H1 (cell line): ENCODE results near the gene NMUR1. TPM values are rescaled to one million over a fixed set of nuclear protein-coding genes. Genes with fewer than 3 reads are reported as not detected.

Experiments
- CTCF ChIA-PET: fragments of 300-600 bp; sonication (Branson Sonifier 250); formaldehyde crosslinking; loops from one replicate; lab custom pipeline; 2021; ENCODE audit not compliant: partially characterized antibody; lab: Charles Lee
- POLR2A ChIA-PET: fragments of 300-600 bp; sonication (Branson Sonifier 250); formaldehyde crosslinking; loops from one replicate; lab custom pipeline; 2021; ENCODE audit warnings: inconsistent platforms; ENCODE audit not compliant: partially characterized antibody; lab: Charles Lee
- DNase-seq, 2 experiments: peaks; one replicate each; pipeline versions ENCODE4 v3.0.0 to v3.0.0-alpha.2; 2010 to 2022; ENCODE audit warnings: low spot score in 2 of 2, low read depth in 1 of 2, mixed read lengths in 1 of 2
- FAIRE-seq: peaks from 2 replicates; lab custom pipeline; 2011; peaks lifted over from hg19 to GRCh38; lab: Jason Lieb, UNC
- H2AFZ ChIP-seq: 2 replicates; pipeline ENCODE4 v1.8.1; 2012; ENCODE audit warnings: low read length, inconsistent platforms
- H2AK5ac ChIP-seq: 2 replicates; pipeline ENCODE4 v1.6.1; 2013; ENCODE audit warnings: low read depth, low read length
- H2BK120ac ChIP-seq: replicated peaks from 2 replicates; pipeline ENCODE3; 2013; ENCODE audit warnings: low read depth, low read length, inconsistent platforms
- H2BK12ac ChIP-seq: 2 replicates; pipeline ENCODE4 v1.6.1; 2013; ENCODE audit warnings: low read depth, low read length
- H2BK15ac ChIP-seq: 2 replicates; pipeline ENCODE4 v1.6.1; 2013; ENCODE audit warnings: low read length
- H2BK20ac ChIP-seq: 2 replicates; pipeline ENCODE4 v1.6.1; 2013; ENCODE audit warnings: low read length
- H2BK5ac ChIP-seq: 2 replicates; pipeline ENCODE4 v1.6.1; 2013; ENCODE audit warnings: low read depth, low read length
- H3K14ac ChIP-seq: 2 replicates; pipeline ENCODE4 v1.6.1; 2013; ENCODE audit warnings: inconsistent platforms; ENCODE audit not compliant: insufficient read length
- H3K18ac ChIP-seq: 2 replicates; pipeline ENCODE4 v1.6.1; 2013; ENCODE audit warnings: low read length; ENCODE audit errors: extremely low read depth
- H3K23ac ChIP-seq: 2 replicates; pipeline ENCODE4 v1.6.1; 2013; ENCODE audit warnings: inconsistent platforms; ENCODE audit not compliant: insufficient read length
- H3K23me2 ChIP-seq: 2 replicates; pipeline ENCODE4 v1.6.1; 2013; ENCODE audit warnings: low read depth, low read length
- H3K27ac ChIP-seq: 2 replicates; pipeline ENCODE4 v1.6.1; 2011; ENCODE audit warnings: low read depth, low read length, inconsistent platforms
- H3K27me3 ChIP-seq, 4 experiments: replicated peaks in 1 of 4; 1 replicate in 1 of 4; 2 replicates in 3 of 4; pipeline versions ENCODE4 v1.6.1 to v1.8.1; 2011 to 2013; ENCODE audit warnings: low read length in 3 of 4, mild to moderate bottlenecking in 3 of 4, inconsistent platforms in 2 of 4, mixed read lengths in 2 of 4, moderate library complexity in 1 of 4; ENCODE audit not compliant: control insufficient read depth in 3 of 4, insufficient read depth in 3 of 4; ENCODE audit errors: extremely low read depth in 1 of 4
- H3K36me3 ChIP-seq, 4 experiments: 2 replicates each; pipeline versions ENCODE4 v1.6.1 to v1.8.1; 2011 to 2013; ENCODE audit warnings: mild to moderate bottlenecking in 4 of 4, low read length in 3 of 4, moderate library complexity in 2 of 4, control low read depth in 1 of 4, inconsistent platforms in 1 of 4; ENCODE audit not compliant: insufficient read depth in 4 of 4, control insufficient read depth in 2 of 4
- H3K4ac ChIP-seq: replicated peaks from 2 replicates; pipeline ENCODE3; 2013; ENCODE audit warnings: low read length, low read depth, mixed read lengths, inconsistent platforms; ENCODE audit not compliant: insufficient read length
- H3K4me1 ChIP-seq, 4 experiments: replicated peaks in 1 of 4; 1 replicate in 1 of 4; 2 replicates in 3 of 4; pipeline versions ENCODE4 v1.6.1 to v1.8.1; 2011 to 2013; ENCODE audit warnings: low read length in 3 of 4, inconsistent platforms in 2 of 4, mixed read lengths in 1 of 4; ENCODE audit not compliant: insufficient read depth in 4 of 4, control insufficient read depth in 3 of 4
- H3K4me2 ChIP-seq, 2 experiments: 2 replicates each; pipeline versions ENCODE4 v1.6.1 to v1.8.1; 2011 to 2013; ENCODE audit warnings: low read depth in 2 of 2, low read length in 2 of 2, control low read depth in 1 of 2, inconsistent platforms in 1 of 2, mild to moderate bottlenecking in 1 of 2; ENCODE audit not compliant: insufficient read depth in 1 of 2
- H3K4me3 ChIP-seq, 4 experiments: fragments of 200-600, 300-600 bp in 1 of 4; sonication (generic), shearing (Covaris generic), sonication (Bioruptor Twin) in 1 of 4; 2 replicates each; pipeline versions ENCODE4 v1.5.1 to v1.8.1; 2011 to 2016; ENCODE audit warnings: low read length in 4 of 4, low read depth in 3 of 4, control low read depth in 2 of 4, inconsistent platforms in 2 of 4, mild to moderate bottlenecking in 2 of 4, mixed read lengths in 1 of 4, moderate library complexity in 1 of 4; ENCODE audit not compliant: insufficient read depth in 2 of 4; ENCODE audit errors: extremely low read depth in 1 of 4
- H3K56ac ChIP-seq: replicated peaks from 2 replicates; pipeline ENCODE3; 2013; ENCODE audit warnings: low read depth, mild to moderate bottlenecking, mixed read lengths, low read length, inconsistent platforms; ENCODE audit not compliant: insufficient read length
- H3K79me1 ChIP-seq: 2 replicates; pipeline ENCODE4 v1.6.1; 2013; ENCODE audit warnings: low read depth, low read length, control low read depth
- H3K79me2 ChIP-seq, 2 experiments: 2 replicates each; pipeline versions ENCODE4 v1.6.1 to v1.8.1; 2012 to 2013; ENCODE audit warnings: low read length in 2 of 2, mild to moderate bottlenecking in 2 of 2, inconsistent platforms in 1 of 2; ENCODE audit not compliant: insufficient read depth in 2 of 2, control insufficient read depth in 1 of 2
- H3K9ac ChIP-seq, 4 experiments: replicated peaks in 1 of 4; 1 replicate in 1 of 4; 2 replicates in 3 of 4; pipeline versions ENCODE4 v1.6.1 to v1.8.1; 2011 to 2013; ENCODE audit warnings: low read depth in 3 of 4, low read length in 3 of 4, control low read depth in 2 of 4, mild to moderate bottlenecking in 2 of 4, moderate library complexity in 2 of 4, inconsistent platforms in 1 of 4; ENCODE audit errors: extremely low read depth in 1 of 4
- H3K9me3 ChIP-seq, 2 experiments: 2 replicates each; pipeline versions ENCODE4 v1.6.1 to v1.8.1; 2012 to 2013; ENCODE audit warnings: mild to moderate bottlenecking in 2 of 2, moderate library complexity in 2 of 2, control low read depth in 1 of 2, inconsistent platforms in 1 of 2, low read depth in 1 of 2, low read length in 1 of 2, mixed read lengths in 1 of 2; ENCODE audit not compliant: insufficient read depth in 2 of 2
- H4K20me1 ChIP-seq, 2 experiments: replicated peaks in 1 of 2; 2 replicates each; pipeline versions ENCODE3 to v1.8.1; 2011 to 2013; ENCODE audit warnings: inconsistent platforms in 2 of 2, low read length in 2 of 2, mild to moderate bottlenecking in 1 of 2; ENCODE audit not compliant: insufficient read depth in 2 of 2, control insufficient read depth in 1 of 2
- H4K5ac ChIP-seq: 2 replicates; pipeline ENCODE4 v1.6.1; 2013; ENCODE audit warnings: low read length, low read depth, mixed read lengths, inconsistent platforms; ENCODE audit not compliant: insufficient read length
- H4K8ac ChIP-seq: 2 replicates; pipeline ENCODE4 v1.8.0; 2013; ENCODE audit warnings: mild to moderate bottlenecking, moderate library complexity, low read length, inconsistent platforms; ENCODE audit not compliant: insufficient read depth; ENCODE audit errors: extremely low read depth
- H4K91ac ChIP-seq: replicated peaks from 2 replicates; pipeline ENCODE3; 2013; ENCODE audit warnings: low read length, mixed read lengths, inconsistent platforms; ENCODE audit not compliant: insufficient read length
- CHD1 ChIP-seq: IDR thresholded peaks from 2 replicates; pipeline ENCODE4 v1.6.1; 2012; ENCODE audit warnings: low read depth, low read length, improper control_type of control experiment
- HDAC2 ChIP-seq, 2 experiments: fragments of 300-600 bp in 1 of 2; sonication (generic) in 1 of 2; IDR thresholded peaks; 2 replicates each; pipeline ENCODE4 v1.6.1; 2011 to 2012; ENCODE audit warnings: low read depth in 2 of 2, low read length in 2 of 2, mild to moderate bottlenecking in 2 of 2, moderate library complexity in 2 of 2, borderline replicate concordance in 1 of 2, inconsistent platforms in 1 of 2
- HDAC6 ChIP-seq: IDR thresholded peaks from one replicate; pipeline ENCODE4 v1.7.1; 2012; ENCODE audit warnings: low read depth, mild to moderate bottlenecking, inconsistent platforms, low read length, moderate library complexity
- POU5F1 ChIP-seq: IDR thresholded peaks from 2 replicates; pipeline ENCODE4 v1.6.1; 2011; ENCODE audit warnings: low read depth, mild to moderate bottlenecking, low read length, moderate library complexity
- RXRA ChIP-seq: IDR thresholded peaks from 2 replicates; pipeline ENCODE4 v1.6.1; 2011; ENCODE audit warnings: low read depth, mild to moderate bottlenecking, low read length, moderate library complexity; ENCODE audit not compliant: insufficient read depth
- SP1 ChIP-seq: IDR thresholded peaks from 2 replicates; pipeline ENCODE4 v1.6.1; 2011; ENCODE audit warnings: low read depth, low read length
- WGBS, 2 experiments: shearing (Covaris generic) in 1 of 2; methylation state at CpG; one replicate each; pipeline versions ENCODE4 v1.1.6 to v1.1.7; 2013 to 2015; ENCODE audit warnings: low lambda C conversion rate in 2 of 2, mixed read lengths in 2 of 2, inconsistent platforms in 1 of 2, low coverage in 1 of 2, missing lambda C conversion rate in 1 of 2; ENCODE audit not compliant: insufficient replicate concordance in 2 of 2, insufficient coverage in 1 of 2, insufficient read length in 1 of 2; ENCODE audit errors: extremely low coverage in 1 of 2, missing lambda C conversion rate in 1 of 2; 5-methylcytosine and 5-hydroxymethylcytosine counted together
- polyA plus RNA-seq, 7 experiments: library from polyadenylated mRNA; depleted of rRNA in 3 of 7; stranded (reverse) in 5 of 7; unstranded in 2 of 7; fragments of >200 nt in 5 of 7; fragments of 200-250 nt in 2 of 7; gene quantifications; 1 replicate in 5 of 7; 2 replicates in 1 of 7; 4 replicates in 1 of 7; pipeline versions ENCODE4 v1.2.1 to v1.2.3, GENCODE V29; 2011 to 2013; ENCODE audit warnings: missing spikeins in 2 of 7, mixed read lengths in 2 of 7
- total RNA-seq: library from RNA; stranded (reverse); fragmentation: NEBNext Ultra II Directional; extraction: Animal tissue kit (Norgen Biotek cat#: 25700); gene quantifications from 2 replicates; pipeline ENCODE4 v1.2.1, GENCODE V29; 2021
- TF ChIP-seq, protein P1 (sequence below): IDR thresholded peaks from 2 replicates; pipeline ENCODE4 v1.6.1; 2011; ENCODE audit warnings: low read length, improper control_type of control experiment

NMUR1 gene
- total and polyA plus RNA-seq, 2 of the 8 experiments (the other 6 are each of a cell fraction or from before 2014, with no cell fraction given), result 0.56 to 1.5 TPM

DNA sequence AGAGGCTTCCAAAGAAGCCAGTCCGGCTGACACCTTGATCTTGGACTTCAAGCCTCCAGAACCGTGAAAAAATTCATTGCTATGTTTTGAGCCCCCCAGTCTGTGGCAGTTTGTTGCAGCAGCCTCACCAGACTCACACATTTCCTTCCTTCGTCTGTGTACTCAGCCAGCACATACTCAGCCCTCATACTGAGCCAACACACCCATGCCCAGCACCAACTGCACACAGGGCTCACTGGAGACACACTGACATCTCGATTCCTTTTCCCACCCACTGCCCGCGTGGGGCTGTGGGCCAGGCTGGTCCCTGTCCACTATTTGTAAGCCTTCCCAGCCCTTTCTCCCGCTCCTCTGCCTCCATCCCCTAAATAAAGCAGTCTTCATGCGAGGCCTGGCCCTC is 24.1 kb upstream of the NMUR1 start:
- H2BK120ac ChIP-seq, result no peak overlapping the region
- H3K9me3 ChIP-seq, result peaks cover 0 to 11% of the 10 kb centered on the region in 2 experiments; a peak in 2 of 4 replicates
- H4K5ac ChIP-seq, result no peak overlapping the region
- no peaks in the 10 kb centered on the region for H3K36me3 ChIP-seq
- H3K4me3 ChIP-seq, result no peak overlapping the region
- H4K8ac ChIP-seq, result no peak overlapping the region
- no peaks in the 10 kb centered on the region for H3K79me1 ChIP-seq
- H3K4me2 ChIP-seq, result no peak overlapping the region
- no peak overlapping the region for H2BK5ac ChIP-seq
- DNase-seq (no peak), FAIRE-seq (no peak)
- POLR2A ChIA-PET, result interaction anchor here (0.8 to 1.8 kb wide), 5 partner anchors 19 to 59 kb away, joined by 3 to 5 read pairs (median 3); no protein-coding TSS in a partner anchor
- H2AFZ ChIP-seq, result no peak overlapping the region
- no peaks in the 10 kb centered on the region; a peak in 1 of 7 replicates for H3K27me3 ChIP-seq
- H3K23me2 ChIP-seq, result no peaks in the 10 kb centered on the region
- H3K27ac ChIP-seq, result no peak overlapping the region
- H3K23ac ChIP-seq, result no peak overlapping the region
- H2AK5ac ChIP-seq, result no peak overlapping the region
- H3K79me2 ChIP-seq, result no peaks in the 10 kb centered on the region
- CTCF ChIA-PET, result interaction anchor here (0.7 to 7.2 kb wide), 7 partner anchors 7 to 46 kb away, joined by 3 to 49 read pairs (median 9); partner anchors contain the start of gene NMUR1
- no peak overlapping the region for H2BK20ac ChIP-seq
- 0 out of 2 replicates have a peak overlapping the region, but pooled peaks have one; percentile 72 for H2BK15ac ChIP-seq
- no peaks in the 10 kb centered on the region; a peak in 1 of 7 replicates for H3K4me1 ChIP-seq
- no peak overlapping the region for H3K4ac ChIP-seq
- H4K91ac ChIP-seq, result peak overlapping the region; percentile 55
- no peaks in the 10 kb centered on the region for H4K20me1 ChIP-seq
- WGBS, 2 experiments, result 78% methylated on average over 8 of the region's 8 CpGs; no CpG with 5 or more reads in 1 of the 2 experiments
- H3K56ac ChIP-seq, result no peak overlapping the region
- no peak overlapping the region for H3K9ac ChIP-seq
- no peak overlapping the region for H2BK12ac ChIP-seq
- H3K14ac ChIP-seq, result no peak overlapping the region
- no peak overlapping the region for H3K18ac ChIP-seq
- no peak for TF ChIP-seq HDAC6
- TF ChIP-seq SP1, result no peak
- TF ChIP-seq, protein P1, sequence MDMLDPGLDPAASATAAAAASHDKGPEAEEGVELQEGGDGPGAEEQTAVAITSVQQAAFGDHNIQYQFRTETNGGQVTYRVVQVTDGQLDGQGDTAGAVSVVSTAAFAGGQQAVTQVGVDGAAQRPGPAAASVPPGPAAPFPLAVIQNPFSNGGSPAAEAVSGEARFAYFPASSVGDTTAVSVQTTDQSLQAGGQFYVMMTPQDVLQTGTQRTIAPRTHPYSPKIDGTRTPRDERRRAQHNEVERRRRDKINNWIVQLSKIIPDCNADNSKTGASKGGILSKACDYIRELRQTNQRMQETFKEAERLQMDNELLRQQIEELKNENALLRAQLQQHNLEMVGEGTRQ, result no peak
- no peak for TF ChIP-seq CHD1
- no peak for TF ChIP-seq POU5F1
- no peak for TF ChIP-seq RXRA
- no peak for TF ChIP-seq HDAC2 (IDR thresholded peaks at IDR 0.05; ENCODE audit: borderline replicate concordance in 1 of 2, low read depth in 2 of 2, low read length in 2 of 2)
- TF ChIP-seq, all 59 proteins: peak for 0
